Lower leg skin (tissue), 4 donors: ENCODE measurements around the gene GALM. TPM values are rescaled to one million over a fixed set of nuclear protein-coding genes. Genes with fewer than 3 reads are reported as not detected.

Source experiments
- DNase-seq, 2 donors: peaks; one replicate each; pipeline ENCODE4 v3.0.0-alpha.2; 2019; ENCODE audit warnings: low spot score in 2 of 2
- H3K4me3 ChIP-seq: fragments of 200-600 bp; sonication (generic); 2 replicates; pipeline ENCODE4 v1.5.1; 2017; ENCODE audit warnings: mild to moderate bottlenecking, low read depth; ENCODE audit not compliant: poor library complexity, severe bottlenecking
- POLR2A ChIP-seq, 2 donors: fragments of 450-650 bp; IDR thresholded peaks; one replicate each; pipeline ENCODE4 v1.6.1; 2016 to 2017; ENCODE audit warnings: antibody characterized with exemption in 2 of 2, mild to moderate bottlenecking in 1 of 2, moderate library complexity in 1 of 2
- whole genome bisulfite sequencing, 2 donors: methylation state at CpG; one replicate each; pipeline ENCODE4 v1.1.5; 2018; 5-methylcytosine and 5-hydroxymethylcytosine counted together
- intact Hi-C: fragments of 100-400 bp; cut with DNase I; formaldehyde crosslinking; loops from one replicate; pipeline ENCODE4 v1.15.0; 2023; ENCODE audit warnings: low total_unique reads
- total RNA-seq, 4 donors: library from RNA; depleted of rRNA; stranded (reverse); fragments of >200 nt; gene quantifications; one replicate each; pipeline ENCODE4 v1.1.0, GENCODE V29; 2016
- TF ChIP-seq, protein P1 (sequence below), 3 donors: fragments of 450-650 bp; IDR thresholded peaks; one replicate each; pipeline ENCODE4 v1.5.1; 2016; ENCODE audit warnings: antibody characterized with exemption in 3 of 3, mild to moderate bottlenecking in 3 of 3, moderate library complexity in 2 of 3

Gene GALM
- total RNA-seq, 4 donors from 2014 or later, result 4.0 to 12.1 (median 7.0) TPM

DNA sequence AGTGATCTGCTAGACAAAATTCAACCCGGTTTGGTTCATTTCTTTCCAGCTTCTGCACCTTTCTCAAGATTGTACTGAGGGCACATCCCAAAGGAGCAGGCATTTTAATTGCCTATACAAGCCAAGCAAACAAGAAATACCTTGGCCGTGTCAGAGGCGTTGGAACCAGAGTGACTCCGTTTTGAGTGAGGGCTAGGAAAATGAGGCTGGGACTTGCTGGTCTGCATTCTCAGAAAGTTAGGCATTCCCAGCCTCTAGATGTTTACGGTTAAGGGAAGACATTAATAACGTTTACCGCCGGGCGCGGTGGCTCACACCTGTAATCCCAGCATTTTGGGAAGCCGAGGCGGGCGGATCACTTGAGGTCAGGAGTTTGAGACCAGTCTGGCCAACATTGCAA lies 110.6 kb downstream of the GALM start:
- intact Hi-C loops, result no loop called here
- DNase-seq, result no peak
- 79 to 81% methylated on average over 13 of the region's 13 CpGs for WGBS, 2 donors
- TF ChIP-seq, protein P1, sequence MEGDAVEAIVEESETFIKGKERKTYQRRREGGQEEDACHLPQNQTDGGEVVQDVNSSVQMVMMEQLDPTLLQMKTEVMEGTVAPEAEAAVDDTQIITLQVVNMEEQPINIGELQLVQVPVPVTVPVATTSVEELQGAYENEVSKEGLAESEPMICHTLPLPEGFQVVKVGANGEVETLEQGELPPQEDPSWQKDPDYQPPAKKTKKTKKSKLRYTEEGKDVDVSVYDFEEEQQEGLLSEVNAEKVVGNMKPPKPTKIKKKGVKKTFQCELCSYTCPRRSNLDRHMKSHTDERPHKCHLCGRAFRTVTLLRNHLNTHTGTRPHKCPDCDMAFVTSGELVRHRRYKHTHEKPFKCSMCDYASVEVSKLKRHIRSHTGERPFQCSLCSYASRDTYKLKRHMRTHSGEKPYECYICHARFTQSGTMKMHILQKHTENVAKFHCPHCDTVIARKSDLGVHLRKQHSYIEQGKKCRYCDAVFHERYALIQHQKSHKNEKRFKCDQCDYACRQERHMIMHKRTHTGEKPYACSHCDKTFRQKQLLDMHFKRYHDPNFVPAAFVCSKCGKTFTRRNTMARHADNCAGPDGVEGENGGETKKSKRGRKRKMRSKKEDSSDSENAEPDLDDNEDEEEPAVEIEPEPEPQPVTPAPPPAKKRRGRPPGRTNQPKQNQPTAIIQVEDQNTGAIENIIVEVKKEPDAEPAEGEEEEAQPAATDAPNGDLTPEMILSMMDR (IDR thresholded peaks at IDR 0.05), result no peak
- TF ChIP-seq POLR2A (IDR thresholded peaks at IDR 0.05), result no peak
- H3K4me3 ChIP-seq, result no peak overlapping the region

DNA sequence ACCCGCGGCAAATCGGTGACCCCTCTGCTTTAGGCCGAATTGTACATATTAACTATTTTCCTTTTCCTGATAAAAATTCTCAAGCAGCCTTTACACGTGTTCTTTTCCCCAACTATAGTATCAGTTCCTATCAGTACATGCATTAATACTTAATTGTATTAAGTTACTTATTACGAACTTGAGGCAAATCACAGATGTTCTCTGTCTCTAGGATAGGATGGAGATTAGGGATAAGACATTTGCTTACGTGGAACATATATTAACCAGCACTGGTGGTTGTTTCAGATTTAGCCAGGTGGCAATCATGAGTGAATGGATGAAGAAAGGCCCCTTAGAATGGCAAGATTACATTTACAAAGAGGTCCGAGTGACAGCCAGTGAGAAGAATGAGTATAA lies 112.8 kb downstream of the GALM start:
- TF ChIP-seq, protein P1 (IDR thresholded peaks at IDR 0.05), result no peak
- no peak for TF ChIP-seq POLR2A (IDR thresholded peaks at IDR 0.05)
- intact Hi-C loops, result no loop called here
- 17 to 18% methylated on average over 8 of the region's 8 CpGs for WGBS, 2 donors
- H3K4me3 ChIP-seq, result no peak overlapping the region
- no peak for DNase-seq

DNA sequence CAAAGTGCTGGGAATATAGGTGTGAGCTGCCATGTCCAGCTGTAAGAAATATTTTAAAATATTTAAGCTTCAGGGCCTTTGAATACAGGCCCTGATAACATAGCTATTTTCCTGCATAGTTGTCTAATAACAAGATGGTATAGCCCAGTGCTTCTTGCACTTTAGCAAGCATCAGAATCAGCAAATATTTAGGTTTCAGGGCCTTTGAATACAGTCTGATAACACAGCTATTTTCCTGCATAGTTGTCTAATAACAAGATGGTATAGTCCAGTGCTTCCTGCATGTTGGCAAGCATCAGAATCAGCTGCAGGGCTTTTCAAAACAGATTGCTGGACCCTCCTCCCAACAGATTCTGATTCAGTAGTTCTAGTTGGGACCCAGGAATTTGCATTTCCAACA lies 117.7 kb downstream of the GALM start:
- no peak for DNase-seq
- intact Hi-C loops, result no loop called here
- no peak for TF ChIP-seq POLR2A (IDR thresholded peaks at IDR 0.05)
- TF ChIP-seq, protein P1 (IDR thresholded peaks at IDR 0.05), result no peak
- H3K4me3 ChIP-seq, result no peak overlapping the region

Other genes starting within 250 kb of the GALM start
- 10 to 100 TPM; 20.5 to 37.9 (median 26.8) TPM for gene HNRNPLL, start 63.2 kb upstream of the GALM start, total RNA-seq
- gene SRSF7, start 85.2 kb downstream of the GALM start, total RNA-seq, result 10 to 100 TPM; 69.7 to 77.1 (median 72.8) TPM
- 10 to 100 TPM in 1 of 4 donors, 1 to 10 TPM in 3; 2.6 to 11.0 (median 3.6) TPM for gene GEMIN6, start 112.1 kb downstream of the GALM start, total RNA-seq
- 10 to 100 TPM in 3 of 4 donors, 1 to 10 TPM in 1; 6.8 to 19.9 (median 15.8) TPM for gene DHX57, start 209.8 kb downstream of the GALM start, total RNA-seq
- gene MORN2, start 209.9 kb downstream of the GALM start, total RNA-seq, result 10 to 100 TPM in 1 of 4 donors, 1 to 10 TPM in 3; 3.3 to 11.0 (median 6.5) TPM
- gene ARHGEF33, start 223.8 kb downstream of the GALM start, total RNA-seq, result 1 to 10 TPM in 1 of 4 donors, under 1 TPM in 3; 0.13 to 1.4 (median 0.66) TPM